GM18526 (cell line): ENCODE measurements around the gene HOXC4.

Experiments
- POLR2A ChIP-seq: IDR thresholded peaks from 3 replicates; pipeline ENCODE4 v1.6.1; 2011; ENCODE audit not compliant: insufficient read length; ENCODE audit errors: extremely low read depth

Gene HOXC4

GRCh38 chr12:54020591-54021405 is 32.8 kb upstream of the HOXC4 start:
- TF ChIP-seq POLR2A, result no peak

- no peak for TF ChIP-seq POLR2A
These were observed 32.1 kb upstream of the HOXC4 start for GRCh38 chr12:54021432-54022013.

GRCh38 chr12:54022960-54023884 is 30.4 kb upstream of the HOXC4 start:
- no peak for TF ChIP-seq POLR2A

GRCh38 chr12:54024127-54024526 is 29.5 kb upstream of the HOXC4 start:
- no peak for TF ChIP-seq POLR2A

- TF ChIP-seq POLR2A, result no peak
These were observed 28.9 kb upstream of the HOXC4 start for GRCh38 chr12:54024581-54025305.

GRCh38 chr12:54025499-54026405 is 27.9 kb upstream of the HOXC4 start:
- no peak for TF ChIP-seq POLR2A

- no peak for TF ChIP-seq POLR2A
These were observed 26.8 kb upstream of the HOXC4 start for GRCh38 chr12:54026640-54027441.

- no peak for TF ChIP-seq POLR2A
These were observed 26.2 kb upstream of the HOXC4 start for GRCh38 chr12:54027442-54027786.

- no peak for TF ChIP-seq POLR2A
These were observed 25.1 kb upstream of the HOXC4 start, which contains the start of gene HOXC6 for GRCh38 chr12:54028314-54029201. Gene HOXC6 (plus strand): TSS chr12:54028440. CDS start chr12:54028522, 82 bp downstream.

- TF ChIP-seq POLR2A, result no peak
These were observed 23.9 kb upstream of the HOXC4 start for GRCh38 chr12:54029529-54030441.

GRCh38 chr12:54030442-54030801 is 23.2 kb upstream of the HOXC4 start:
- TF ChIP-seq POLR2A, result no peak
